Spleen (tissue), 11 donors: ENCODE measurements around the gene PSMD5. TPM values are rescaled to one million over a fixed set of nuclear protein-coding genes. Genes with fewer than 3 reads are reported as not detected.

ENCODE experiments used
- DNase-seq: peaks from one replicate; pipeline ENCODE4 v3.0.0-alpha.2; 2020
- H3K27ac ChIP-seq, 8 donors: fragments of 200-600 bp; sonication (generic) in 7 of 8; 1 replicate in 4 of 8; 2 replicates in 4 of 8; pipeline versions ENCODE4 v1.5.0 to v1.8.0; 2016 to 2021; ENCODE audit warnings: inconsistent platforms in 4 of 8, mild to moderate bottlenecking in 4 of 8, moderate library complexity in 1 of 8
- H3K27me3 ChIP-seq, 7 donors: fragments of 200-600 bp; sonication (generic) in 6 of 7; replicated peaks in 1 of 7; 1 replicate in 4 of 7; 2 replicates in 3 of 7; pipeline versions ENCODE4 v1.5.0 to v1.8.0; 2016 to 2021; ENCODE audit warnings: inconsistent platforms in 3 of 7, mild to moderate bottlenecking in 1 of 7
- H3K36me3 ChIP-seq, 6 donors: fragments of 200-600 bp; sonication (generic) in 5 of 6; 1 replicate in 4 of 6; 2 replicates in 2 of 6; pipeline versions ENCODE4 v1.5.0 to v1.8.0; 2016 to 2021; ENCODE audit warnings: inconsistent platforms in 2 of 6
- H3K4me1 ChIP-seq, 6 donors: fragments of 200-600 bp; sonication (generic) in 5 of 6; 1 replicate in 3 of 6; 2 replicates in 3 of 6; pipeline versions ENCODE4 v1.5.0 to v1.8.0; 2016 to 2021; ENCODE audit warnings: inconsistent platforms in 3 of 6
- H3K4me3 ChIP-seq, 8 donors: fragments of 200-600 bp; sonication (generic) in 7 of 8; 1 replicate in 4 of 8; 2 replicates in 4 of 8; pipeline versions ENCODE4 v1.5.0 to v1.8.0; 2016 to 2021; ENCODE audit warnings: inconsistent platforms in 4 of 8, mild to moderate bottlenecking in 4 of 8, moderate library complexity in 2 of 8
- H3K9me3 ChIP-seq, 8 donors: fragments of 200-600 bp; sonication (generic) in 7 of 8; 1 replicate in 4 of 8; 2 replicates in 4 of 8; pipeline versions ENCODE4 v1.5.0 to v1.8.0; 2016 to 2021; ENCODE audit warnings: inconsistent platforms in 4 of 8
- POLR2A ChIP-seq, 3 donors: fragments of 450-650 bp; IDR thresholded peaks; one replicate each; pipeline ENCODE4 v1.5.1; 2017; ENCODE audit warnings: antibody characterized with exemption in 3 of 3, mild to moderate bottlenecking in 1 of 3
- POLR2AphosphoS5 ChIP-seq, 3 donors: sonication (generic); formaldehyde crosslinking; IDR thresholded peaks; one replicate each; pipeline ENCODE4 v1.5.1; 2017; ENCODE audit warnings: antibody characterized with exemption in 3 of 3
- WGBS, 5 donors: extraction: QIAGEN DNeasy Blood & Tissue Kit in 3 of 5; methylation state at CpG; one replicate each; pipeline versions ENCODE4 v1.1.5 to v1.1.7; 2013 to 2018; 5-methylcytosine and 5-hydroxymethylcytosine counted together
- intact Hi-C: fragments of 100-400 bp; cut with DNase I; formaldehyde crosslinking; loops from one replicate; pipeline ENCODE4 v1.15.0; 2023; ENCODE audit warnings: low total_unique reads
- polyA plus RNA-seq, 3 donors: library from polyadenylated mRNA; stranded (reverse); fragments of 200-250 nt; gene quantifications; one replicate each; pipeline ENCODE4 v1.2.1, GENCODE V29; 2013
- total RNA-seq, 7 donors: library from RNA; depleted of rRNA in 3 of 7; stranded (reverse); fragments of >200 nt in 3 of 7; fragmentation: NEBNext Ultra II Directional in 4 of 7; extraction: Animal tissue kit (Norgen Biotek cat#: 25700) in 4 of 7; gene quantifications; one replicate each; pipeline versions ENCODE4 v1.1.0 to v1.2.1, GENCODE V29; 2016 to 2021
- TF ChIP-seq, protein P1 (sequence below), 11 experiments: fragments of 200-600 bp in 7 of 11; fragments of 450-650 bp in 4 of 11; sonication (generic) in 4 of 11; IDR thresholded peaks in 8 of 11; conservative IDR thresholded peaks in 3 of 11; 1 replicate in 7 of 11; 2 replicates in 4 of 11; pipeline versions ENCODE4 v1.4.0 to v1.8.0; 2016 to 2021; ENCODE audit warnings: antibody characterized with exemption in 11 of 11, inconsistent platforms in 4 of 11, mild to moderate bottlenecking in 1 of 11
- donor health status: healthy with polysubstance abuse.
- donor health status: DM: no; HTN: no; CAD: no; lungs with moderate emphysema.
- donor health status: DM: no; HTN: no; CAD: no.
- donor health status: Bipolar disorder and iron deficiency.
- donor health status: healthy.
- donor health status: DM: no; HTN: no; CAD: no.
- donor health status: DM: yes; HTN: yes; CAD: no.

The PSMD5 gene
- total and polyA plus RNA-seq, 10 donors, result 8.9 to 41.4 (median 31.2) TPM

DNA sequence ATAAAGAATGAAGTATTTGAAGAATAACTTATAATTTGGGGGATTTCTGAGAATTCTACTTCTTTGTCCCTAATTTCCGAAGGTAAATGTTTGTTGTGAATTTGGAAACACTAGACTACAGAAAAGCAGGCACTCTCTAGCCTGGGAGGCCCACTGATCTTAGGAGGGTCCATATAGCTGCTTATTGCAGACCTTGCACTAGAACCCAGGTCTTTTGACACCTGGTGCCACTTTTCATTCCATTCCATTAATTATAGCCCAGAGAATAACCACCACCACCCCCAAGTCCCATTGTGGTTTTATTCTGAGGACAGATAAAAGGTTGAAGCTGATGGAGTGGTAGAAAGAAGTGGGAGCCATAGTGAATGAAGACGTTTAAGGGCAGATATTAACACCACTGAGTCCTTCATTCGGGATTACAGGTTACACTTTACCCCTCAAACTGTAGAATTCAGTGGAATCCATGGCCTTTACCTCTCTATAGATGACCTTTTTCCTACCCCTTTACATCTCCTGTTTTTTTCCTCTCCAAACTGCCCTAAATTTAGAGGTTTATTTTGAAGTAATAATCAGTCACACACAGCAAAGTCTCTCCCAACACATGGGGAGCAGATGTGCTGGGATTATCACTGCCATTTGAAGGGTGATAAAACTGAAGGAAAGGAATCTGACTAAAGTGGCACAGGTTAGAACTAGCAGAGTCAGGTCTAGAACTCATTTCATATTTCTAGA, 12.0 kb upstream of the PSMD5 start:
- TF ChIP-seq POLR2AphosphoS5 (IDR thresholded peaks at IDR 0.05) (no peak), POLR2A (IDR thresholded peaks at IDR 0.05) (no peak)
- TF ChIP-seq, protein P1, sequence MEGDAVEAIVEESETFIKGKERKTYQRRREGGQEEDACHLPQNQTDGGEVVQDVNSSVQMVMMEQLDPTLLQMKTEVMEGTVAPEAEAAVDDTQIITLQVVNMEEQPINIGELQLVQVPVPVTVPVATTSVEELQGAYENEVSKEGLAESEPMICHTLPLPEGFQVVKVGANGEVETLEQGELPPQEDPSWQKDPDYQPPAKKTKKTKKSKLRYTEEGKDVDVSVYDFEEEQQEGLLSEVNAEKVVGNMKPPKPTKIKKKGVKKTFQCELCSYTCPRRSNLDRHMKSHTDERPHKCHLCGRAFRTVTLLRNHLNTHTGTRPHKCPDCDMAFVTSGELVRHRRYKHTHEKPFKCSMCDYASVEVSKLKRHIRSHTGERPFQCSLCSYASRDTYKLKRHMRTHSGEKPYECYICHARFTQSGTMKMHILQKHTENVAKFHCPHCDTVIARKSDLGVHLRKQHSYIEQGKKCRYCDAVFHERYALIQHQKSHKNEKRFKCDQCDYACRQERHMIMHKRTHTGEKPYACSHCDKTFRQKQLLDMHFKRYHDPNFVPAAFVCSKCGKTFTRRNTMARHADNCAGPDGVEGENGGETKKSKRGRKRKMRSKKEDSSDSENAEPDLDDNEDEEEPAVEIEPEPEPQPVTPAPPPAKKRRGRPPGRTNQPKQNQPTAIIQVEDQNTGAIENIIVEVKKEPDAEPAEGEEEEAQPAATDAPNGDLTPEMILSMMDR (IDR thresholded peaks at IDR 0.05 in 8 of 11, conservative IDR thresholded peaks at IDR 0.05 in 3 of 11), result no peak
- Histone ChIP-seq H3K27me3 (no peaks in the 10 kb centered on the region), H3K27ac (no peak overlapping the region), H3K36me3 (peaks cover 0 to 100% (median 17%) of the 10 kb centered on the region in 6 donors), H3K4me3 (no peak overlapping the region), H3K4me1 (peaks cover 0 to 45% (median 11%) of the 10 kb centered on the region in 6 donors), H3K9me3 (no peaks in the 10 kb centered on the region)
- WGBS, 5 donors, result 85 to 90% (median 89%) methylated on average over 3 of the region's 3 CpGs
- intact Hi-C loops, result no loop called here
- DNase-seq, result no peak

DNA sequence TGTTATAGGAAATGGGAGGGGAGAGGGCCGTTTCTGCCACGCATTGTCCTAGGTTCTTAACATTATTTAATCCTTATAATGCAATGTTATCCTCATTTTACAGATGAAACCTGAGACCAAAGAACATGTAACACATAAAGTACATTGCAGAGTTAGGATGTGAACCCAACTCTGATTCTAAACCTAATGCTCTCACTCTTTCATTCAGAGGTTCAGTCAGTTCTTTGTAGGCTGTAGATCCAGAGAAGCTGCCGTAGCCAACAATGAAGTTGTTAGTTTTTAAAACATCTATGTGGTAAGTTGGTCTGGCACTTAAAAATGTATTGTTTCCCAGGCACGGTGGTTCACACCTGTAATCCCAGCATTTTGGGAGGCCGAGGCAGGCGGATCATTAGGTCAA, 10.5 kb upstream of the PSMD5 start:
- TF ChIP-seq, protein P1 (IDR thresholded peaks at IDR 0.05 in 8 of 11, conservative IDR thresholded peaks at IDR 0.05 in 3 of 11), result no peak
- no peak for TF ChIP-seq POLR2A (IDR thresholded peaks at IDR 0.05)
- no peak for TF ChIP-seq POLR2AphosphoS5 (IDR thresholded peaks at IDR 0.05)
- WGBS, 5 donors, result 65 to 74% (median 71%) methylated on average over 6 of the region's 6 CpGs
- Histone ChIP-seq H3K4me1 (peaks cover 0 to 47% (median 12%) of the 10 kb centered on the region in 6 donors), H3K27me3 (no peaks in the 10 kb centered on the region), H3K27ac (peak overlapping the region in 7 of 8 donors; percentile 41 to 71 (median 60)), H3K9me3 (no peaks in the 10 kb centered on the region), H3K4me3 (no peak overlapping the region), H3K36me3 (peaks cover 0 to 93% (median 11%) of the 10 kb centered on the region in 6 donors)
- DNase-seq, result no peak
- intact Hi-C loops, result no loop called here

DNA sequence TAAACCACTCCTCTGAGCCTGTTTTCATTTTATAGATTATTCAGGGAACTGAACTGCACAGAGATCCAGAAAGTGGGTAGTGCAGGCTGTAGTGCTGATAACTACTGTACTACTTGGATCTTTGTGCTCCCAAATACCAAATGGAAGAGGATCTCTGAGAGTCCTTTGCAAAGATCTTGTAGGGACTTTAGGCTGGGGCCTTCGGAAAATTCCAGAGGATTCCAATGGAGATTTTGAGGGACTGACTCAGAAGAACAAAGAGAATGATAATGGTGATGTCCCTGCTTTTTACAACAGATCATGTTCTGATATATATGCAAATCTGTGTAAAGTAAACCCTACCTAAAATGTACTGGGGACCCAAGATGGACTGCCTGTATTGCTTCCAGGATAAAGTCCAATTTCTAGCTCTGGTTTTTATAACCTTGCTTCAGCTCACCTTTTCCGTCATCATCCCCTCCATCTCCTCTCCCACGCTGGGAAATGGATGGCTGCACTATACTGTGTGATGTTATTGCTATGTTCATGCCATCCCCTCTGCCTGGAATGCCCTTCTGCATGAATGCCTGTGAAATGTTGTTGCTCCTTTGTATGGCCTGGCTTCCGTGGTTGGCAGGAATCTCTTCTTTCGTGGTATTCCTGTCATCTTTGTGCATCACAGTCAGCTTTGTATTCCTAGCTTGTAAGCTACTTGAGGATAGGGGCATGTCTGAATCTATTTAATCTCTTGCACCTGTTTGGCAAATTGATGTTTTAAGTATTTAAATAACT, 9.7 kb upstream of the PSMD5 start:
- TF ChIP-seq POLR2A (IDR thresholded peaks at IDR 0.05) (no peak), POLR2AphosphoS5 (IDR thresholded peaks at IDR 0.05) (peak in 1 of 3 donors; percentile 30)
- TF ChIP-seq, protein P1 (IDR thresholded peaks at IDR 0.05 in 8 of 11, conservative IDR thresholded peaks at IDR 0.05 in 3 of 11), result no peak
- Histone ChIP-seq H3K27ac (peak overlapping the region in 7 of 8 donors; percentile 41 to 71 (median 61)), H3K36me3 (peaks cover 0 to 85% (median 3%) of the 10 kb centered on the region in 6 donors), H3K9me3 (no peaks in the 10 kb centered on the region), H3K4me1 (peaks cover 0 to 47% (median 12%) of the 10 kb centered on the region in 6 donors), H3K27me3 (no peaks in the 10 kb centered on the region), H3K4me3 (no peak overlapping the region)
- no peak for DNase-seq
- 75 to 82% (median 80%) methylated on average over 5 of the region's 5 CpGs for WGBS, 5 donors
- intact Hi-C loops, result no loop called here

DNA sequence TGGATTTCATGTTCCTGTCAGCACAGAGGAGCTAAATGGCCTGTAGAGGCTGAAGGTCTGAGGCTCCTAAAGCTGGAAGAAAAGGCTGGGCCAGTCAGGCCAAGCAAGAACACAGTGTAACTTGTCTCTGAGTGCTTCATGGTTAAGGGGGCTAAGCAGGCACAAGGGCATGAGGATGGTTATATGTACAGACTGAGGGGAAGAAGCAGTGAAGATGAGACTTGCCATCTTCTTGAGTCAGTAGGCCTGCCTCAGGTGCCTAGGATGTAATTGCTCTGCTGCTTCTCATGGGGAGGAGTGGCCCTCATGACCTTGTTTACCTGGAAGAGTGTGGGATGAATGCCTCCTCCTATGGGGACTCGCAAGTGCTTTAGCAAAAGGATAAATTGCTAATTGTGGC, 8.7 kb upstream of the PSMD5 start:
- no peak for DNase-seq
- H3K36me3 ChIP-seq, result peaks cover 0 to 78% (median 0%) of the 10 kb centered on the region in 6 donors
- 93 to 100% (median 96%) methylated on average over 1 of the region's 1 CpG for WGBS, 5 donors
- peak overlapping the region in 6 of 8 donors; percentile 0 to 71 (median 60) for H3K27ac ChIP-seq
- H3K4me3 ChIP-seq, result no peak overlapping the region
- H3K4me1 ChIP-seq, result peaks cover 0 to 54% (median 13%) of the 10 kb centered on the region in 6 donors
- H3K27me3 ChIP-seq, result no peaks in the 10 kb centered on the region
- no peaks in the 10 kb centered on the region for H3K9me3 ChIP-seq
- intact Hi-C loops, result no loop called here
- TF ChIP-seq POLR2A (IDR thresholded peaks at IDR 0.05) (no peak), POLR2AphosphoS5 (IDR thresholded peaks at IDR 0.05) (peak in 1 of 3 donors; percentile 12)
